Endodermal cell (in vitro differentiated cells): ENCODE measurements around the gene NUP50. TPM values are rescaled to one million over a fixed set of nuclear protein-coding genes. Genes with fewer than 3 reads are reported as not detected.

Experiments used
- DNase-seq: peaks from one replicate; pipeline ENCODE4 v3.0.0-alpha.2; 2017
- H3K27ac ChIP-seq: 2 replicates; pipeline ENCODE4 v1.5.1; 2013; ENCODE audit warnings: mild to moderate bottlenecking, low read depth, low read length, moderate library complexity
- H3K27me3 ChIP-seq: 2 replicates; pipeline ENCODE4 v1.6.1; 2013; ENCODE audit warnings: mild to moderate bottlenecking, low read length, moderate library complexity; ENCODE audit not compliant: insufficient read depth, control insufficient read depth, poor library complexity, severe bottlenecking
- H3K36me3 ChIP-seq: 2 replicates; pipeline ENCODE4 v1.7.0; 2013; ENCODE audit warnings: mild to moderate bottlenecking, low read length, moderate library complexity; ENCODE audit not compliant: control insufficient read depth, insufficient read depth
- H3K4me1 ChIP-seq: one replicate; pipeline ENCODE4 v1.7.0; 2013; ENCODE audit warnings: low read length; ENCODE audit not compliant: control insufficient read depth, insufficient read depth
- H3K4me3 ChIP-seq: 2 replicates; pipeline ENCODE4 v1.5.1; 2013; ENCODE audit warnings: mild to moderate bottlenecking, low read length, moderate library complexity
- H3K9ac ChIP-seq: 2 replicates; pipeline ENCODE4 v1.6.1; 2013; ENCODE audit warnings: mild to moderate bottlenecking, low read length, moderate library complexity; ENCODE audit not compliant: poor library complexity, severe bottlenecking; ENCODE audit errors: extremely low read depth
- H3K9me3 ChIP-seq: 2 replicates; pipeline ENCODE4 v1.6.1; 2013; ENCODE audit warnings: mild to moderate bottlenecking, low read length, moderate library complexity; ENCODE audit not compliant: control insufficient read depth
- H3K27ac Mint-ChIP-seq: 2 replicates; pipeline ENCODE4 v1.8.0; 2020; ENCODE audit warnings: mixed read lengths
- H3K27me3 Mint-ChIP-seq: 2 replicates; pipeline ENCODE4 v1.8.0; 2021; ENCODE audit warnings: mild to moderate bottlenecking, mixed read lengths; ENCODE audit not compliant: insufficient read depth
- H3K36me3 Mint-ChIP-seq: 2 replicates; pipeline ENCODE4 v1.8.0; 2020; ENCODE audit warnings: low read depth, mixed read lengths
- H3K4me1 Mint-ChIP-seq: 2 replicates; pipeline ENCODE4 v1.8.0; 2020; ENCODE audit warnings: mixed read lengths
- H3K4me3 Mint-ChIP-seq: 2 replicates; pipeline ENCODE4 v1.8.0; 2020; ENCODE audit warnings: mild to moderate bottlenecking, moderate library complexity, mixed read lengths
- H3K9me3 Mint-ChIP-seq: 2 replicates; pipeline ENCODE4 v1.8.0; 2020; ENCODE audit warnings: mild to moderate bottlenecking, mixed read lengths
- WGBS, 2 experiments: methylation state at CpG; one replicate each; pipeline versions ENCODE4 v1.1.5 to v1.1.7; 2013; ENCODE audit warnings: missing lambda C conversion rate in 2 of 2, mixed read lengths in 1 of 2; ENCODE audit not compliant: insufficient coverage in 1 of 2, insufficient read length in 1 of 2; 5-methylcytosine and 5-hydroxymethylcytosine counted together
- total RNA-seq, 2 donors: library from RNA; stranded (reverse); fragmentation: NEBNext Ultra II Directional in 1 of 2; extraction: Animal tissue kit (Norgen Biotek cat#: 25700) in 1 of 2; gene quantifications; 2 replicates in 1 of 2; 3 replicates in 1 of 2; pipeline ENCODE4 v1.2.1, GENCODE V29; 2021
- TF ChIP-seq, protein P1 (sequence below): fragments of 200-600 bp; sonication (generic); conservative IDR thresholded peaks from 2 replicates; pipeline ENCODE4 v1.5.0; 2021; ENCODE audit warnings: antibody characterized with exemption, mild to moderate bottlenecking

NUP50 gene
- total RNA-seq, 2 donors from 2014 or later: 101 to 115 TPM

- Mint-ChIP-seq H3K27ac (no peak overlapping the region), H3K4me1 (peaks cover 3% of the 10 kb centered on the region), H3K4me3 (no peak overlapping the region), H3K27me3 (no peaks in the 10 kb centered on the region), H3K36me3 (peaks cover 23% of the 10 kb centered on the region), H3K9me3 (peaks cover 13% of the 10 kb centered on the region)
- no peaks in the 10 kb centered on the region for H3K4me1 ChIP-seq
- H3K9me3 ChIP-seq: peaks cover 13% of the 10 kb centered on the region
- no peak for DNase-seq
- TF ChIP-seq, protein P1, sequence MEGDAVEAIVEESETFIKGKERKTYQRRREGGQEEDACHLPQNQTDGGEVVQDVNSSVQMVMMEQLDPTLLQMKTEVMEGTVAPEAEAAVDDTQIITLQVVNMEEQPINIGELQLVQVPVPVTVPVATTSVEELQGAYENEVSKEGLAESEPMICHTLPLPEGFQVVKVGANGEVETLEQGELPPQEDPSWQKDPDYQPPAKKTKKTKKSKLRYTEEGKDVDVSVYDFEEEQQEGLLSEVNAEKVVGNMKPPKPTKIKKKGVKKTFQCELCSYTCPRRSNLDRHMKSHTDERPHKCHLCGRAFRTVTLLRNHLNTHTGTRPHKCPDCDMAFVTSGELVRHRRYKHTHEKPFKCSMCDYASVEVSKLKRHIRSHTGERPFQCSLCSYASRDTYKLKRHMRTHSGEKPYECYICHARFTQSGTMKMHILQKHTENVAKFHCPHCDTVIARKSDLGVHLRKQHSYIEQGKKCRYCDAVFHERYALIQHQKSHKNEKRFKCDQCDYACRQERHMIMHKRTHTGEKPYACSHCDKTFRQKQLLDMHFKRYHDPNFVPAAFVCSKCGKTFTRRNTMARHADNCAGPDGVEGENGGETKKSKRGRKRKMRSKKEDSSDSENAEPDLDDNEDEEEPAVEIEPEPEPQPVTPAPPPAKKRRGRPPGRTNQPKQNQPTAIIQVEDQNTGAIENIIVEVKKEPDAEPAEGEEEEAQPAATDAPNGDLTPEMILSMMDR: no peak
- H3K27me3 ChIP-seq: no peaks in the 10 kb centered on the region
- no peak overlapping the region for H3K4me3 ChIP-seq
- peaks cover 14% of the 10 kb centered on the region for H3K36me3 ChIP-seq
- H3K9ac ChIP-seq: no peak overlapping the region
- no peak overlapping the region for H3K27ac ChIP-seq
- WGBS, 2 experiments: 86 to 93% methylated on average over 12 to 14 of the region's 14 CpGs
Measured at GRCh38 chr22:45129703-45130524, 33.8 kb upstream of the NUP50 start.

GRCh38 chr22:45130891-45131290 lies 32.8 kb upstream of the NUP50 start:
- no peak overlapping the region for H3K27ac Mint-ChIP-seq
- no peak overlapping the region for H3K4me3 ChIP-seq
- no peaks in the 10 kb centered on the region for H3K27me3 ChIP-seq
- H3K4me1 Mint-ChIP-seq: peaks cover 3% of the 10 kb centered on the region
- H3K9me3 Mint-ChIP-seq: peaks cover 18% of the 10 kb centered on the region
- peaks cover 28% of the 10 kb centered on the region for H3K36me3 Mint-ChIP-seq
- TF ChIP-seq, protein P1: no peak
- no peak overlapping the region for H3K4me3 Mint-ChIP-seq
- WGBS, 2 experiments: 90 to 100% methylated on average over 5 to 8 of the region's 8 CpGs
- no peaks in the 10 kb centered on the region for H3K27me3 Mint-ChIP-seq
- H3K9ac ChIP-seq: no peak overlapping the region
- H3K9me3 ChIP-seq: peaks cover 17% of the 10 kb centered on the region
- H3K36me3 ChIP-seq: peaks cover 16% of the 10 kb centered on the region
- DNase-seq: no peak
- H3K27ac ChIP-seq: no peak overlapping the region
- no peaks in the 10 kb centered on the region for H3K4me1 ChIP-seq

DNA sequence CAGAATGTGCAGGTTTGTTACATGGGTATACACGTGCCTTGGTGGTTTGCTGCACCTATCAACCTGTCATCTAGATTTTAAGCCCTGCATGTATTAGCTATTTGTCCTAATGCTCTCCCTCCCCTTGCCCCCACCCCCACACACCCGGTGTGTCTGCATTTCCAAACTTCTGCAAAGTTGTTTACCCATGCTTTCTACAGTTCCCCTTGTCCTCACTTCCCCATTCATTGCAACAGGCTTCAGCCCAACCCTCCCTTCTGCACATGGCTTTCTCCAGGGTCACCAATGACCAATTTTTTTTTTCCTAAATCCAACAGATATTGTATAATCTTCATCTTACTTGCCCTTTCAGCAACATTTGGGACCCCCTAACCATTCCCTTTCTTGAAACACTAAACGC lies 32.0 kb upstream of the NUP50 start:
- H3K4me3 ChIP-seq: no peak overlapping the region
- no peak for DNase-seq
- H3K4me3 Mint-ChIP-seq: no peak overlapping the region
- H3K27me3 Mint-ChIP-seq: no peaks in the 10 kb centered on the region
- 85 to 87% methylated on average over 3 of the region's 3 CpGs for WGBS, 2 experiments
- H3K36me3 Mint-ChIP-seq: peaks cover 28% of the 10 kb centered on the region
- TF ChIP-seq, protein P1: no peak
- H3K27me3 ChIP-seq: no peaks in the 10 kb centered on the region
- H3K27ac Mint-ChIP-seq: no peak overlapping the region
- H3K36me3 ChIP-seq: peaks cover 16% of the 10 kb centered on the region
- peaks cover 18% of the 10 kb centered on the region for H3K9me3 Mint-ChIP-seq
- no peak overlapping the region for H3K27ac ChIP-seq
- peaks cover 17% of the 10 kb centered on the region for H3K9me3 ChIP-seq
- H3K4me1 Mint-ChIP-seq: peaks cover 8% of the 10 kb centered on the region
- no peaks in the 10 kb centered on the region for H3K4me1 ChIP-seq
- no peak overlapping the region for H3K9ac ChIP-seq
